KOPT-K1 (cell line): Measurements from ENCODE around the gene PREX1.
"Not testable (repeated sequence)": the region's sequence is repeated elsewhere in the genome, so short reads cannot be mapped to it uniquely, and the experiment has no call there.

Experiments used
- H3K27ac ChIP-seq: fragments of 200-600 bp; sonication (generic); 2 replicates; pipeline ENCODE4 v1.5.1; 2016; ENCODE audit warnings: antibody characterized with exemption, mild to moderate bottlenecking, low read depth, low read length; ENCODE audit not compliant: poor library complexity, severe bottlenecking
- H3K36me3 ChIP-seq: fragments of 200-600 bp; sonication (generic); 2 replicates; pipeline ENCODE4 v1.5.1; 2017; ENCODE audit warnings: antibody characterized with exemption, mild to moderate bottlenecking, low read length, moderate library complexity; ENCODE audit not compliant: insufficient read depth
- H3K9me3 ChIP-seq: fragments of 200-600 bp; sonication (generic); 2 replicates; pipeline ENCODE4 v1.5.1; 2017; ENCODE audit warnings: antibody characterized with exemption, low read length, mild to moderate bottlenecking; ENCODE audit not compliant: insufficient read depth, poor library complexity, severe bottlenecking

PREX1 gene

DNA sequence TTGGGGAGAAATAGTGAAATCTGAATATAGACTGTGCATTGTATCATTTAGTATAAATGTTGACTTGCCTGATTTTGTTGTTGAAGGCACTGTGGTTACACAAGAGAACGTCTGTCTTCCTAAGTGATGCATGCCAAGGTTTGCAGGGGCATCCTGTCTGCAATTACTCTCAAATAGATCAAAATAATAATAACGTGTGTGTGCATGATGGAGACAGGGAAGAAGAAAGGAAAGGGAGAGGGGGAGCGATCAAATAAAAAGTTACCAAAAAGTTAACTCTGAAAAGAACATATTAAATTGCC lies 14.4 kb downstream of the PREX1 start:
- H3K9me3 ChIP-seq: no peaks in the 10 kb centered on the region
- H3K27ac ChIP-seq: no peak overlapping the region

DNA sequence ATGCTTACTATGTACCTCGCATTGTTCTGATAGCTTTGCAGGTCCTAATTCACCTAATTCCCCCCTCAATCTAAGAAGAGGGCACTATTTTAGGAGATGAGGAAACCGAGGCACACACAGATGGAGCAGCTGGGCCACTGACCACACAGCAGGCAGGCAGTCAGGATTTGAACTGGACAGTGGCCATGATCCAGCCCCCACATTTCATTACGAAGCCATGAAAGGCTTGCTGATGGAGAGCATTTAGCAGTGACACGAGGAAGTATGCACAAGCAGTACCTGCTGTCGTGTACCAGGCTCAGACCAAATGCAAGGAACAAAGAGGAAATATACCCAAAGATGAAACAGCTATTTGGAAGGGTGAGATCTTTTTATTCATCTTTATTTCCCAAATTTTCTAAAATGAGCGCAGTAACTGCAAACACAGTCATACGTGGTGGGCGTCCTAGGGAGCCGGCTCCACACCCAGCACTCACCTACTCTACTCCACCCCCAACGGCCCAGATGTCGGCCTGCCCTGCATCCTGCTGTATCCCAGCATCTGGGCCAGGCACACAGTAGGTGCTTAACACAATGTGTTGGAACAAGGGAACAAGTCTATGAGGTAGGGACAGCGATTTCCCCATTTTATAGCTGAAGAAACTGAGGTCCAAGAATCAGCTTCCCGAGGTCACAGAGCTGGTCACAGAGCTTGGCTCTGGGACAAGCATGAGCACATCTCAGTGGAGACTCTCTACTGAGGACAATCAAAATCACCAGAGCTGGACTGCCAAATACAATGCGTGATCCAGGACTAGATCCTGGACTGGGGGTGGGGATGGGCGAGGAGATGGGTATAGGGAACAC lies 15.0 kb downstream of the PREX1 start:
- H3K9me3 ChIP-seq: peaks cover 1% of the 10 kb centered on the region
- no peak overlapping the region for H3K27ac ChIP-seq
- H3K36me3 ChIP-seq: no peaks in the 10 kb centered on the region

More for the DNA sequence above, 14.4 kb downstream of the PREX1 start:
- no peaks in the 10 kb centered on the region for H3K36me3 ChIP-seq

DNA sequence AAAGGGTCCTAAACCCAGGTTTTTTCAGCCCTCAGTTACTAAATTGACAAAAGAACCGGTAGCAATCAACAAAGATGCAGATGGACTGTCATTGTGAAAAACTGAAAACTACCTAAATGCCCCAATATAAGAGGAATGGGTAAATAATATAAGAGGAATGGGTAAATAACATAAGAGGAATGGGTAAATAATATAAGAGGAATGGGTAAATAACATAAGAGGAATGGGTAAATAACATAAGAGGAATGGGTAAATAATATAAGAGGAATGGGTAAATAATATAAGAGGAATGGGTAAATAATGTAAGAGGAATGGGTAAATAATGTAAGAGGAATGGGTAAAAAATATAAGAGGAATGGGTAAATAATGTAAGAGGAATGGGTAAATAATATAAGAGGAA lies 15.7 kb downstream of the PREX1 start:
- not testable (repeated sequence) for H3K36me3 ChIP-seq, H3K9me3 ChIP-seq, H3K27ac ChIP-seq

DNA sequence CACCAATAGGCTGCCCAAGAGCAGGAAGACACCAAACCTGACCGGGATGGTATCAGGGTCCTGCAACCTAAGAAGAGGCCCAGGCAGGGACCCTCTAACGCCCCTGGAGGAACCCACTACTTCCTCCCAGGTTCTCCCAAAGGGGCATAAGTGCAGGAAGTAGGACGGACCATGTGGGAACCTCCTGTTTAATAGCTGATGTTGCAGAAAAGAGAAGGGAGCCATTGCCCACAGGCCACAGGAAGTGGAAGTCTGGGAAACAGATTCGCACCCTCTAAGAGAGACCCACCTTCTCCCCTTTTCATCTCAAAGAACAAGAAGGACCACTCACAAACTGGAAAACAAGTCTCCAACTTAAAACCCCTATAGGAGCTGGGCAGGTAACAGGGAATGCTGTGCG lies 18.1 kb downstream of the PREX1 start:
- Histone ChIP-seq H3K27ac (no peak overlapping the region), H3K9me3 (peaks cover 14% of the 10 kb centered on the region), H3K36me3 (no peaks in the 10 kb centered on the region)

DNA sequence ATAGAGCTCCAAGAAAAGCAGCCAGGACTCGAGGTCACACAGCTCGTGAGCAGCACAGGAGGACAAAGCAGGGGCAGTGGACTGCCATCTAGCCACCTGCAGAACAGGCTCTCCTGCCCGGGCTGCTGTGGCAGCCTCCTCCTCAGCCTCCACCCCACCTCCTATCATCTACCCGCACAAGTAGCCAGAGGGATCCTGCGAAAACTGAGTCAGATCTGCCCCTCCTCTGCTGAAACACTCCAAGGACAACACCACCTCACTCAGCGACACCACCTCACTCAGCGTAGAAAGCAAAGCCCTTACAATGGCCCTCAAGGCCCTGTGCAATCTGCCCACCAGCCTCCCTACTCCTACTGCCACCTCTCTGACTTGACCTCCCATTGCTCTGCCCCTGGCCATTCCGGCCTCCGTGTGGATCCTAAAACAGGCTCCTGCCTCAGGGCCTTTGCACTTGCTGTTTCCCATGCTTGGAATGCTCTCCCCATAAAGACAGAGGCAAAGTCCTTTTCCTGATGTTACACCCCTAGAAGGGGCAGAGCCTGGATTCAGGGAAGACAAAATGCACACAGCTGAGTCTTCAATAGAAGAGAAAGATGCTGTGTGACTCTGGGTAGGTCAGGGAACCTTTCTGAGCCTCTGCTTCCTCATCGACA lies 19.3 kb downstream of the PREX1 start:
- H3K9me3 ChIP-seq: peaks cover 14% of the 10 kb centered on the region
- H3K36me3 ChIP-seq: no peaks in the 10 kb centered on the region
- H3K27ac ChIP-seq: no peak overlapping the region

DNA sequence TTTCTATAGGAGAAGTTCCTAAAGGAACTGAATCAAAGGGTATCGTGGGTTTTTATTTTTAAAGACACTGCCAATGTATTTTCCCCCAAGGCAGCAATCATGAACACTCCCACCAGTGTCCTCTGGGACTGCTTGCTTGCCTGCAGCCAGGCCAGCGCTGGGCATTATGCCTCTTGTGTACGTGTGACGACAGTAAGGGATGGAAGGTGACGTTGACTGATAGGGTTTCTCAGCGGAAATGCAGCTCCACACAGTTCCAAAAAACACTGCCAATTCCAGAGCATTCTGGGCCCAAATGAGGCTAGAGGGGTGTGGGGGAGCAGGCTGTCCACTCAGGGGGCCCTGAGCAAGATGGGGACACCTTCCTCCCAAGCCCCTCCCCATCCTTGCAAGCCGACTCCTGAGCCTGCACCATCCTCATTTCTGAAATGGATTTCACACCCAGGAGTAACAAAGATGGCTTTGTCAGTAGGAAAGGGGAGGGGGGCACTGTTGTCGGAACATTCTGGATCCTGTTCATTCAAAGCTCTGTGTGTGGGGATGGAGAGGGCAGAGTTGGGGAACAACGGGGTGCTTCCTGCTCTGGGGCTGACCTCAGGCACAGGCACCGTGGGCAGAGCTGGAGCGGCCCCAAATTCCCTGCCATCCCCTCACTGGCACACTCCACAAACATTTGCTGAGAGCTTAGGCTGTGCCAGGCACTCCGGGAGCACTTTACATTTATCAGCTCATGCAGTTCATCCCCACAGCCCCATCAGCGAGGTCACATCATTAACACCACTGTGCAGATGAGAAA lies 20.0 kb downstream of the PREX1 start:
- no peak overlapping the region for H3K27ac ChIP-seq
- H3K9me3 ChIP-seq: peaks cover 14% of the 10 kb centered on the region
- no peaks in the 10 kb centered on the region for H3K36me3 ChIP-seq

DNA sequence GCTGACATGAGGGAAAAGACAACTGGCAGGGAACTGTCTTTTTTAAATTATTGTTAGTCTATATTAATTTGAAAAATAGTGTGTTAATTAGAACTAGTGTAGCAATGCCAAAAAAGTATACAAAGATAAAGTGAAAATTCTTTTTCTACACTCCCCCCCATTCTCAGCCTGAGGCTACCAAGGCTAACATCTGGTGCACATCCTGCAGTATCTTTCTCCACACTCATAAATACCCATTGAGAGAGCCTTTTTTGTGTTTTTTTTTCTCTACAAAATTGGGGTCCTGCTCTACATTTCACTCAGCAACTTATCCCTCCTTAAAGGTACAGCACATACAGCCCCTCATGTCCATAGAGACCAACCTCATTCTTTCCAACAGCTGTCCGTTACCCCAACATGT lies 20.7 kb downstream of the PREX1 start:
- Histone ChIP-seq H3K9me3 (peaks cover 14% of the 10 kb centered on the region), H3K36me3 (no peaks in the 10 kb centered on the region), H3K27ac (no peak overlapping the region)

DNA sequence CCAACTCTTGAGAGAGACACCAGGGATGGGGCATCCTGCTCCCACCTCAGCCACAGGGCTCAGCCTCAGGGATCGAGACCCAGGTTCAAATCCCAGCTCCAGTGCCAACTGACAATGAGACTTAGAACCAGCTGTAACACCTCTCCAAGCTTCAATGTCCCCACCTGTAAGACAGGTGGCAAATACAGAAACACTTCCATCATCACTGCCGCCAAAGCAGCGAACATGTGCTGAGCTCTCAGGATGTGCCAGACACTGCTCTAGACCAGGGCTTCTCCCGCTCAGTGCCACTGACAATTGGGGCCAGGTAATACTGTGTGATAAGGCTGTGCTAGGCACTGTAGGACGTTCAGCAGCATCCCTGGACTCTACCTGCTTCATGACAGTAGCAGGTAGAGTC lies 22.1 kb downstream of the PREX1 start:
- Histone ChIP-seq H3K36me3 (no peaks in the 10 kb centered on the region), H3K27ac (no peak overlapping the region), H3K9me3 (peaks cover 14% of the 10 kb centered on the region)

DNA sequence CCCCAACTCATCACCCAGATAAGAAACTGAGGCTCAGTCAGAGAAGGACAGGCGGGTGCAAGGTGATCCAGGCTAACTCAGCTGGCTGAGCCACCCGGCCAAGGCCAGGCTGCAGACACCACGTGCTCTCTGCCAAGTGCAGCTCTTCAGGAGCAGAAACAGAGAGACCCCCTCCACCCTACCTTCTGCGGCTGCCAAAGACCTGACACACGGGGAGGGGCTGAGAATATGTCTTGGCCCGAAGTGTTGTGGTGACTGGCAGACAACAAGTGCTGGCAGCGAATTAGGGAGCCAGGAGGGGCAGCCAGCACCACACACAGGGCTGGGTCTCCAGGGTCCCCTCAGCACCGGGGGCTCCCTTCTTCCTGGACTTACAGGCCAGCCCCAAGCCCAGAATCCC lies 22.5 kb downstream of the PREX1 start:
- Histone ChIP-seq H3K9me3 (peaks cover 14% of the 10 kb centered on the region), H3K36me3 (no peaks in the 10 kb centered on the region), H3K27ac (no peak overlapping the region)

DNA sequence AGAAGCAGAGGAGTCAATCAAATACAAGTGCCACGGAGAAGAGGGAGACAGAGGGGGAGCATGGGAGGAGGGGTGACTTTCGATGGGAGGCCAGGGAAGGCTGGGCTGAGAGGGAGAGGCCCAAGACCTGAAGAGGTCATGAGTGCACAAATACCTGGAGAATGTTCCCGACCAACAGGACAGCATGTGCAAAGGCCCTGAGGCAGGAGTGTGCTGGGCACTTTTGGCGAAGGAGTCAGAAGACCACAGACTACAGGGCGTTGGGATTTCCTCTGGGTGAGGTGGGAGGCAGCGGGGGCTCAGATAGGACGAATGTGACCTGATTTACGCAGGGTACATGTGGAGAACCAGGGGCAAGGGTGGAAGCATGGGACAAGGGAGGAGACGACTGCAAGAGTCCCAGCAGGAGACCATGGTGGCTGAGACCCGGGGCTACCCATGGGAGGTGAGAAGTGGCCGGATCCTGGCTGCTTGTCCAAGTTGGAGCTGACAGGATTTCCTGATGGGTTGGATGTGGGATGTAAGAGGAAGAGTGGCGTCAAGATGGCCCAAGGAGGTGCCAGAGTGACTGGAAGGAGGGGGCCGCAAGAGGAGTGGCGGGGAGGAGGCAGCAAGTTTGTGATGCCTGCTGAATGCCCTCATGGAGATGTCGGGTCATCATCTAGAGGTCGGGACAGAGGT lies 23.4 kb downstream of the PREX1 start:
- H3K36me3 ChIP-seq: no peaks in the 10 kb centered on the region
- H3K27ac ChIP-seq: no peak overlapping the region
- peaks cover 14% of the 10 kb centered on the region for H3K9me3 ChIP-seq

DNA sequence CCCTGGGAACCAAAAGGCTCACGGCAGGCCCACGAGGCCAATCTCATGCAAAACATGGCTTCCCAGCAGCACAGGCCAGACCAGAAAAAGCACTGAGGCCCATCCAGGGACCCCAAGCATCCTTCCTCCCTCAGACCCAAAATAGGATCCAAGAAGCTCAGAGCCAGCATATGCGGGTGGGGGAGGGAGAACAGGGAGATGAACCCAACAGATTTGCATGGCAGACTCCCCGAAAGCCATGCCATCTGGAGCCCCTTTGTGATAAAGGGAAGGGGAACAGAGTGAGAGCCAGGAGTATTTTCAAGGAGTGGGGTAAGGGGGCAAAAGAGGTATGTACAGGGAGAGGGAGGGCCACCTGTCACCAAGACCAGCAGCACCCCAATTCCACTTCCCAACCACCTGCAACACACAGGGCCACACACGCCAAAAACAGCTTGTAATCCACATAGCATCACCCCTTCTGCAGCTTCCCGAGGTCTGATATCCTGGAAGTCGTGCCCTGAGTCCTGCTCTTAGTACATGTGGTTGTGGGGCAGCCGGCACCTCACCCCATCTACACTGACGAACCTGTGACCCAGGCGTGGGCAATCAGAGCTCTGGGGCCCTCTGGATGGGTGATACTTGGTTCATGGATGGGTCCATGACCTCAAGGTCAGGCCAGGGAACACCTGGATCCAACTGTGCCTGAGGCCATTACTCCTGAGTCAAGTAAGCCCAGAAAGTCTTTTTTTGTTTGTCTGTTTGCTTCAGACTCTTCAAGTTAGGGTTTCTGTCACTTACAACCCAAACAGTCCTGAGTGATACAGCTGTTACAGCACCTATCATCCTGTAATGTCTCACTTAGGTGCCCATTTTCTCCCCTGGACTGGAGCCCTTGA lies 24.4 kb downstream of the PREX1 start:
- Histone ChIP-seq H3K36me3 (no peaks in the 10 kb centered on the region), H3K27ac (no peak overlapping the region), H3K9me3 (peaks cover 14% of the 10 kb centered on the region)

DNA sequence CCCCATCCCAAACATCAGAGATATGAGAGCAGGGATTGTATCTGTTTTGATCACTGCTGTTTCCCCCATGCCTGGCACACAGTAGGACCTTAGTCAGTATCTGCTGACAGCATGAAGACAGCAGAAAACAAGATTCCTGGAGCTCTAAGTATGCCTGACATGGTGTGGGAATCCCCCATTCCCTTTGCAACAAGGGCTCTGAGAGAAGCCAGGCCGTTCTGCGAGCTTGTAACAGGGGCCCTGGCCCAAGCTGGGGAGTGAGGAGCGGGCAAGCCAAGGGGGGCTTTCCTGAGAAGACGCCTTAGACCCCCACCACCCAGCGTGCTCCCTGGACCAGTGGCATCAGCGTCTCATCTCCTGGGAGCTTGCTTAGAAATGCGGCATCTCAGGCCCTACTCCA lies 25.2 kb downstream of the PREX1 start:
- Histone ChIP-seq H3K9me3 (peaks cover 11% of the 10 kb centered on the region), H3K36me3 (no peaks in the 10 kb centered on the region), H3K27ac (no peak overlapping the region)

DNA sequence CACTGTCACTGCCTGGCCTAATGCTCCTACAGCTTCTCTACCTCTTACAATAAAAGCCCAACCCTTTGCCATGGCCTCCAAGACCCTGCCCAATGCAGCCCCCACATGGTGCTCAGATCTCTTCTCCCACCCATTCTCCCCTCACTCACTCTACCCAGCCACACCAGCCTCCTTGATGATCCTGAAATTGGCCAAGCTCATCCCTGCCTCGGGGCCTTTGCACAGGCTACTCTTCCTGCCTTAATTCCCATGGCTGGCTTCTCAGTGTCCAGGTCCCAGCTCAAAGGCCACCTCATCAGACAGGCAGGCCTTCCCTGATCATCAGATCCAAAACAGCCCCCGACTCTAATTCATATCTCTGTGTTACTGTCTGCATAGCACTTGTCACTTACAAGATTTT lies 25.6 kb downstream of the PREX1 start:
- no peak overlapping the region for H3K27ac ChIP-seq
- H3K9me3 ChIP-seq: peaks cover 6% of the 10 kb centered on the region
- H3K36me3 ChIP-seq: no peaks in the 10 kb centered on the region

DNA sequence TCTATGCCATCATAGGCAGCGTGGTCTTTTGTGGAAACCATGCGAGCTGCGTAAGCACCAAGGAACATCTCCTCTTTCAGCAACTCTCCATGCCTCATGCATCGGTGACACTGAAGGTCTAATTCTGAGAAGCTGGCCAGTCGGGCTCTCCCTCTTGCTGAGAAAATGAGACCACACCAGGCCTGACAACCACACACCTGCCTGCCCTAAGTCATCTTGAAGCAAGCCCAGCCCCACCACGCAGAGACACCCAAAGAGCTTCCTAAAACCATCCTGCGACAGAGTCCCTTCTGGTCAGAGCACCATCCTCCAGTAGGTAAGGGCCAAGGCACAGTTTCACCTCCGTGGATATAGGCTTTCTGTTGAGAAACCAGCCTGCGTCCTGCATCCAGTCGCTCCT lies 26.6 kb downstream of the PREX1 start:
- Histone ChIP-seq H3K9me3 (no peaks in the 10 kb centered on the region), H3K36me3 (no peaks in the 10 kb centered on the region), H3K27ac (no peak overlapping the region)
